Astrocyte of the cerebellum (primary cell): ENCODE data around the gene NHS.

ENCODE experiments used
- DNase-seq: peaks from one replicate; pipeline ENCODE4 v3.0.0-alpha.2; 2011; ENCODE audit warnings: low read depth
- H3K4me3 ChIP-seq: 2 replicates; pipeline ENCODE4 v1.5.1; 2011; ENCODE audit warnings: mild to moderate bottlenecking, low read depth, low read length, moderate library complexity
- CTCF ChIP-seq: IDR thresholded peaks from 2 replicates; pipeline ENCODE4 v1.5.1; 2012; ENCODE audit warnings: low read length, low read depth, moderate library complexity, mild to moderate bottlenecking; ENCODE audit errors: missing control alignments
- in situ Hi-C: cut with HindIII; loops from 2 replicates; pipeline ENCODE4 v1.10.0; 2017; ENCODE audit warnings: low sequenced_read_pairs

The NHS gene

DNA sequence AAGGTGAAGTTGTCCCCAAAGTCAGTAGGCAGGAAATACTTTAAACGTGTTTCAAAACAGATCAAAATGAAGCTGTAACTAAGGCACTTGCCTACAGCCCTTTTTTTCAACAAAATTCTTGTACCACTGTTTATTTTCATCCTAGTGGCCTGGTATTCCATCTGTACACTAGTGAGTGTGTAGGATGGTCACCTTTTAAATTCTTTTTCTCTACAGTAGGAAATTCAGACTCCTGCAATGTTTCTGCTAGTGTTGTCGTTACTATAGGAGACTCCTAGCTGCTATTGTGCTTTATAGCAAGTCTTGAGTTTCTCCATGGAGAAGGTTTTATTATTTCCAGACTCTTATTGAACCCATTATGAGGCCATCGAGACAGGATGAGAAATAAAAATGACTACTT lies 7.0 kb upstream of the NHS start:
- no peak overlapping the region for H3K4me3 ChIP-seq
- in situ Hi-C loops, result no loop called here
- no peak for TF ChIP-seq CTCF
- DNase-seq, result no peak

DNA sequence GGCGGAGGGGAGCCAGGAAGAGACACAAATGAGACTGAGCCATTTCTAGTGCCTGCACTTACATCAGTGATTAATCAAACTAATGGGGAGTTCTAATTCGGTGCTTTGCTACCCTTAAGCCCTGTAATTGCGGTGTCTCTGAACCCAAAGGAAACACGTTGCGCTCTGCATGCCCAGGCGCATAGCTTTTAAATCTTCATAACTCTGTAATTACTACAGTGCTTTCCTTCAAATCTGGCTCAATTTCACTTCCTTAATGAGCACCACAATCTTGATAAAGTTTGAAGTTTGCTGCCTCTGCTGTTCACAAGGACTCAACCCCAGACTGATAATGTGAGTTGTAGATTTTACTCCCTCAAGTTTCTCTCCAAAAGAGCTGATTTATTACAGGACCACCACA lies 5.7 kb upstream of the NHS start:
- in situ Hi-C loops, result no loop called here
- H3K4me3 ChIP-seq, result no peak overlapping the region
- TF ChIP-seq CTCF, result no peak
- DNase-seq, result no peak

- no peak for DNase-seq
- no peak overlapping the region for H3K4me3 ChIP-seq
- no peak for TF ChIP-seq CTCF
- in situ Hi-C loops, result no loop called here
Observed at GRCh38 chrX:17370191-17370590, 4.8 kb upstream of the NHS start.

- no peak overlapping the region for H3K4me3 ChIP-seq
- no peak for DNase-seq
- in situ Hi-C loops, result no loop called here
- no peak for TF ChIP-seq CTCF
Observed at GRCh38 chrX:17372052-17372451, 2.9 kb upstream of the NHS start.

- no peak overlapping the region for H3K4me3 ChIP-seq
- TF ChIP-seq CTCF, result no peak
- no peak for DNase-seq
- in situ Hi-C loops, result no loop called here
Observed at GRCh38 chrX:17373337-17373736, 1.7 kb upstream of the NHS start.

GRCh38 chrX:17375367-17375636 lies 302 bp downstream of the NHS start:
- H3K4me3 ChIP-seq, result peak overlapping the region; percentile 72
- no peak for TF ChIP-seq CTCF
- no peak for DNase-seq
- in situ Hi-C loops, result no loop called here

- no peak for DNase-seq
- no peak for TF ChIP-seq CTCF
- in situ Hi-C loops, result no loop called here
- H3K4me3 ChIP-seq, result peak overlapping the region; percentile 72
Observed at GRCh38 chrX:17375637-17376430, 834 bp downstream of the NHS start.
